Esophagus (tissue), 2 donors: ENCODE results near the gene ADAMTS17. TPM values are rescaled to one million over a fixed set of nuclear protein-coding genes. Genes with fewer than 3 reads are reported as not detected.

Experiments used
- H3K27ac ChIP-seq, 2 donors: one replicate each; pipeline ENCODE4 v1.5.1; 2013; ENCODE audit warnings: low read depth in 2 of 2, mild to moderate bottlenecking in 2 of 2, inconsistent platforms in 1 of 2, low read length in 1 of 2, moderate library complexity in 1 of 2
- H3K27me3 ChIP-seq, 2 donors: one replicate each; pipeline ENCODE4 v1.6.1; 2013; ENCODE audit warnings: low read length in 2 of 2, control low read depth in 1 of 2, mild to moderate bottlenecking in 1 of 2; ENCODE audit not compliant: insufficient read depth in 2 of 2, control insufficient read depth in 1 of 2
- H3K36me3 ChIP-seq, 2 donors: one replicate each; pipeline ENCODE4 v1.6.1; 2013; ENCODE audit warnings: low read length in 1 of 2; ENCODE audit not compliant: control insufficient read depth in 2 of 2, insufficient read depth in 2 of 2
- H3K4me1 ChIP-seq, 2 donors: one replicate each; pipeline ENCODE4 v1.6.1; 2013; ENCODE audit warnings: low read length in 1 of 2; ENCODE audit not compliant: control insufficient read depth in 2 of 2, insufficient read depth in 2 of 2
- H3K4me3 ChIP-seq, 2 donors: one replicate each; pipeline ENCODE4 v1.5.1; 2013; ENCODE audit warnings: low read length in 2 of 2, mild to moderate bottlenecking in 2 of 2, low read depth in 1 of 2, moderate library complexity in 1 of 2
- H3K9me3 ChIP-seq, 2 donors: one replicate each; pipeline ENCODE4 v1.6.1; 2013; ENCODE audit warnings: mild to moderate bottlenecking in 2 of 2, low read depth in 1 of 2, low read length in 1 of 2, moderate library complexity in 1 of 2; ENCODE audit not compliant: control insufficient read depth in 2 of 2, insufficient read depth in 1 of 2
- WGBS, 2 donors: extraction: QIAGEN DNeasy Blood & Tissue Kit; methylation state at CpG; one replicate each; pipeline ENCODE4 v1.1.7; 2013; 5-methylcytosine and 5-hydroxymethylcytosine counted together
- polyA plus RNA-seq, 2 donors: library from polyadenylated mRNA; stranded (reverse); fragments of 200-250 nt; gene quantifications; one replicate each; pipeline ENCODE4 v1.2.3, GENCODE V29; 2013
- donor health status: healthy with polysubstance abuse.
- donor health status: Bipolar disorder and iron deficiency.

Gene ADAMTS17
- polyA plus RNA-seq, 2 donors = 2.1 to 6.9 TPM

GRCh38 chr15:100266166-100266565 is 75.6 kb downstream of the ADAMTS17 start:
- H3K27ac ChIP-seq = no peak overlapping the region
- WGBS, 2 donors = 45 to 48% methylated on average over 10 of the region's 10 CpGs

GRCh38 chr15:100265641-100266035 is 76.1 kb downstream of the ADAMTS17 start:
- Histone ChIP-seq H3K27me3 (no peaks in the 10 kb centered on the region), H3K9me3 (no peaks in the 10 kb centered on the region), H3K4me1 (peaks cover 0 to 2% of the 10 kb centered on the region in 2 donors), H3K27ac (no peak overlapping the region), H3K4me3 (no peak overlapping the region), H3K36me3 (peaks cover 0 to 13% of the 10 kb centered on the region in 2 donors)
- WGBS, 2 donors = 84 to 97% methylated on average over 2 of the region's 2 CpGs

More at GRCh38 chr15:100266166-100266565, 75.6 kb downstream of the ADAMTS17 start:
- no peak overlapping the region for H3K4me3 ChIP-seq
- H3K9me3 ChIP-seq = no peaks in the 10 kb centered on the region
- no peaks in the 10 kb centered on the region for H3K27me3 ChIP-seq
- H3K36me3 ChIP-seq = peaks cover 0 to 11% of the 10 kb centered on the region in 2 donors
- H3K4me1 ChIP-seq = peaks cover 0 to 2% of the 10 kb centered on the region in 2 donors

- no peaks in the 10 kb centered on the region for H3K9me3 ChIP-seq
- no peaks in the 10 kb centered on the region for H3K27me3 ChIP-seq
- 88 to 89% methylated on average over 21 of the region's 21 CpGs for WGBS, 2 donors
- H3K36me3 ChIP-seq = peaks cover 0 to 13% of the 10 kb centered on the region in 2 donors
- peaks cover 0 to 2% of the 10 kb centered on the region in 2 donors for H3K4me1 ChIP-seq
- no peak overlapping the region for H3K4me3 ChIP-seq
- H3K27ac ChIP-seq = no peak overlapping the region
Measured at GRCh38 chr15:100264994-100265640, 76.7 kb downstream of the ADAMTS17 start.

- Histone ChIP-seq H3K36me3 (peaks cover 0 to 13% of the 10 kb centered on the region in 2 donors), H3K27ac (no peak overlapping the region), H3K4me3 (no peak overlapping the region), H3K4me1 (peaks cover 0 to 2% of the 10 kb centered on the region in 2 donors), H3K27me3 (no peaks in the 10 kb centered on the region), H3K9me3 (no peaks in the 10 kb centered on the region)
- WGBS, 2 donors = 86% methylated on average over 14 of the region's 14 CpGs
Measured at GRCh38 chr15:100263721-100264455, 77.9 kb downstream of the ADAMTS17 start.

- Histone ChIP-seq H3K9me3 (no peaks in the 10 kb centered on the region), H3K27ac (no peak overlapping the region), H3K4me3 (no peak overlapping the region), H3K36me3 (peaks cover 0 to 13% of the 10 kb centered on the region in 2 donors), H3K27me3 (no peaks in the 10 kb centered on the region), H3K4me1 (peaks cover 0 to 2% of the 10 kb centered on the region in 2 donors)
- 73 to 79% methylated on average over 5 of the region's 5 CpGs for whole genome bisulfite sequencing, 2 donors
Measured at GRCh38 chr15:100263031-100263430, 78.7 kb downstream of the ADAMTS17 start.

- no peak overlapping the region for H3K4me3 ChIP-seq
- peaks cover 0 to 2% of the 10 kb centered on the region in 2 donors for H3K4me1 ChIP-seq
- peaks cover 0 to 13% of the 10 kb centered on the region in 2 donors for H3K36me3 ChIP-seq
- H3K9me3 ChIP-seq = no peaks in the 10 kb centered on the region
- H3K27ac ChIP-seq = no peak overlapping the region
- 88 to 92% methylated on average over 25 of the region's 25 CpGs for WGBS, 2 donors
- H3K27me3 ChIP-seq = no peaks in the 10 kb centered on the region
Measured at GRCh38 chr15:100261302-100262240, 80.2 kb downstream of the ADAMTS17 start.

- Histone ChIP-seq H3K4me1 (peaks cover 0 to 2% of the 10 kb centered on the region in 2 donors), H3K4me3 (no peak overlapping the region), H3K36me3 (peaks cover 0 to 9% of the 10 kb centered on the region in 2 donors), H3K27ac (no peak overlapping the region), H3K27me3 (no peaks in the 10 kb centered on the region), H3K9me3 (no peaks in the 10 kb centered on the region)
- WGBS, 2 donors = 87 to 88% methylated on average over 7 of the region's 7 CpGs
Measured at GRCh38 chr15:100259266-100259665, 82.5 kb downstream of the ADAMTS17 start.

- Histone ChIP-seq H3K4me3 (no peak overlapping the region), H3K36me3 (peaks cover 0 to 10% of the 10 kb centered on the region in 2 donors), H3K27ac (no peak overlapping the region), H3K4me1 (peaks cover 0 to 3% of the 10 kb centered on the region in 2 donors), H3K9me3 (no peaks in the 10 kb centered on the region), H3K27me3 (no peaks in the 10 kb centered on the region)
- 86 to 89% methylated on average over 19 of the region's 19 CpGs for WGBS, 2 donors
Measured at GRCh38 chr15:100256970-100257650, 84.7 kb downstream of the ADAMTS17 start.
